ENCODE measurements around the gene CWC27. TPM values are rescaled to one million over a fixed set of nuclear protein-coding genes. Genes with fewer than 3 reads are reported as not detected.

Gene CWC27
- total RNA-seq, 1 donor from 2014 or later, result 56.6 TPM

GRCh38 chr5:65022932-65023331, 254.2 kb downstream of the CWC27 start:
- Mint-ChIP-seq H3K9me3 (no peaks in the 10 kb centered on the region), H3K36me3 (no peaks in the 10 kb centered on the region), H3K4me1 (peaks cover 8% of the 10 kb centered on the region), H3K27me3 (ENCODE audit: insufficient read depth, low read depth) (no peaks in the 10 kb centered on the region), H3K4me3 (no peak overlapping the region), H3K27ac (no peak overlapping the region)
- no peaks in the 10 kb centered on the region for H3K9me3 ChIP-seq (ENCODE audit: low read depth)
- H3K4me3 ChIP-seq, result no peak overlapping the region
- no peak for DNase-seq (ENCODE audit: low spot score)
- no peaks in the 10 kb centered on the region for H3F3A ChIP-seq (ENCODE audit: low read depth)
- H3K36me3 ChIP-seq, result no peaks in the 10 kb centered on the region
- H3K9ac ChIP-seq, result no peak overlapping the region
- no peak overlapping the region for H2AFZ ChIP-seq (replicated peaks)
- no peaks in the 10 kb centered on the region for H3K79me2 ChIP-seq (ENCODE audit: low read depth)
- H3K27me3 ChIP-seq, result no peaks in the 10 kb centered on the region
- H3K27ac ChIP-seq, result no peak overlapping the region
- no peaks in the 10 kb centered on the region for H4K20me1 ChIP-seq (ENCODE audit: low read depth)
- H3K4me2 ChIP-seq, result no peak overlapping the region
- H3K4me1 ChIP-seq, result peaks cover 13% of the 10 kb centered on the region
- TF ChIP-seq EZH2phosphoT487 (IDR thresholded peaks at IDR 0.05) (no peak), CTCF (IDR thresholded peaks at IDR 0.05) (no peak), EZH2 (IDR thresholded peaks at IDR 0.05) (no peak)

GRCh38 chr5:65024681-65025080, 256.0 kb downstream of the CWC27 start:
- Mint-ChIP-seq H3K27ac (no peak overlapping the region), H3K27me3 (ENCODE audit: insufficient read depth, low read depth) (no peaks in the 10 kb centered on the region), H3K9me3 (no peaks in the 10 kb centered on the region), H3K36me3 (no peaks in the 10 kb centered on the region), H3K4me1 (peaks cover 18% of the 10 kb centered on the region), H3K4me3 (no peak overlapping the region)
- no peak overlapping the region for H3K4me3 ChIP-seq
- H2AFZ ChIP-seq (replicated peaks), result no peak overlapping the region
- H3K4me2 ChIP-seq, result no peak overlapping the region
- TF ChIP-seq EZH2 (IDR thresholded peaks at IDR 0.05) (no peak), EZH2phosphoT487 (IDR thresholded peaks at IDR 0.05) (no peak), CTCF (IDR thresholded peaks at IDR 0.05) (no peak)
- no peak overlapping the region for H3K27ac ChIP-seq
- no peaks in the 10 kb centered on the region for H3K27me3 ChIP-seq
- no peaks in the 10 kb centered on the region for H3K79me2 ChIP-seq (ENCODE audit: low read depth)
- peaks cover 18% of the 10 kb centered on the region for H3K4me1 ChIP-seq
- H3K9ac ChIP-seq, result no peak overlapping the region
- no peaks in the 10 kb centered on the region for H3K36me3 ChIP-seq
- H3F3A ChIP-seq (ENCODE audit: low read depth), result no peaks in the 10 kb centered on the region
- no peaks in the 10 kb centered on the region for H4K20me1 ChIP-seq (ENCODE audit: low read depth)
- H3K9me3 ChIP-seq (ENCODE audit: low read depth), result no peaks in the 10 kb centered on the region
- DNase-seq (ENCODE audit: low spot score), result no peak

GRCh38 chr5:65026816-65027548, 258.3 kb downstream of the CWC27 start:
- no peaks in the 10 kb centered on the region for H3F3A ChIP-seq (ENCODE audit: low read depth)
- no peaks in the 10 kb centered on the region for H3K9me3 ChIP-seq (ENCODE audit: low read depth)
- Mint-ChIP-seq H3K36me3 (no peaks in the 10 kb centered on the region), H3K4me1 (peaks cover 18% of the 10 kb centered on the region), H3K9me3 (peaks cover 2% of the 10 kb centered on the region), H3K27me3 (ENCODE audit: insufficient read depth, low read depth) (no peaks in the 10 kb centered on the region), H3K27ac (peak overlapping the region; percentile 80), H3K4me3 (no peak overlapping the region)
- no peaks in the 10 kb centered on the region for H4K20me1 ChIP-seq (ENCODE audit: low read depth)
- no peak overlapping the region for H3K4me2 ChIP-seq
- no peak overlapping the region for H3K4me3 ChIP-seq
- H2AFZ ChIP-seq (replicated peaks), result peak overlapping the region; percentile 35
- H3K27ac ChIP-seq, result no peak overlapping the region
- peaks cover 18% of the 10 kb centered on the region for H3K4me1 ChIP-seq
- DNase-seq (ENCODE audit: low spot score), result no peak
- TF ChIP-seq CTCF (IDR thresholded peaks at IDR 0.05) (no peak), EZH2phosphoT487 (IDR thresholded peaks at IDR 0.05) (no peak), EZH2 (IDR thresholded peaks at IDR 0.05) (no peak)
- H3K36me3 ChIP-seq, result no peaks in the 10 kb centered on the region
- H3K9ac ChIP-seq, result no peak overlapping the region
- no peaks in the 10 kb centered on the region for H3K79me2 ChIP-seq (ENCODE audit: low read depth)
- no peaks in the 10 kb centered on the region for H3K27me3 ChIP-seq
